ENCODE measurements around the gene ZNF860. TPM values are rescaled to one million over a fixed set of nuclear protein-coding genes. Genes with fewer than 3 reads are reported as not detected.

Gene ZNF860
- total and polyA plus RNA-seq, 2 of the 4 experiments (the other 2 are of a cell fraction), result 0.18 to 0.26 TPM

- intact Hi-C loops (cut with micrococcal nuclease), result loop anchor here (1.0 kb wide), 1 partner anchor 436 kb away; the partner anchor contains the start of gene STT3B
- no peaks in the 10 kb centered on the region for H3K27me3 ChIP-seq (ENCODE audit: control insufficient read depth, insufficient read depth, low read length)
- no TSS peak for BruUV-seq (replicated peaks)
- H2AK9ac ChIP-seq (replicated peaks; ENCODE audit: low read depth, low read length, poor library complexity), result no peak overlapping the region
- H2AK5ac ChIP-seq (ENCODE audit: low read depth, low read length), result no peak overlapping the region
- dilution Hi-C loops (cut with HindIII; ENCODE audit: low sequenced_read_pairs, unreplicated experiment), result no loop called here
- H3K4ac ChIP-seq (ENCODE audit: low read depth, low read length), result peak overlapping the region; percentile 80; the same call in 1 of the 2 replicates
- H3K9me3 ChIP-seq (ENCODE audit: control insufficient read depth, insufficient read depth, low read length), result no peaks in the 10 kb centered on the region
- peak overlapping the region; percentile 94 for H2BK120ac ChIP-seq (ENCODE audit: low read depth, low read length)
- H3K9me1 ChIP-seq (ENCODE audit: insufficient read depth, low read length), result peaks cover 7% of the 10 kb centered on the region
- peak overlapping the region; percentile 40; the same call in 1 of the 2 replicates for H3K18ac ChIP-seq (ENCODE audit: low read depth, low read length)
- TF ChIP-seq FOS (IDR thresholded peaks at IDR 0.05; ENCODE audit: low read depth, low read length), result peak; percentile 28; the same call in 1 of the 2 replicates
- no peak for TF ChIP-seq CHD1 (IDR thresholded peaks at IDR 0.05; ENCODE audit: low read depth, low read length)
- peak overlapping the region; percentile 71 for H3K56ac ChIP-seq (ENCODE audit: extremely low read depth, insufficient read depth, low read length)
- in situ Hi-C loops (cut with MboI; ENCODE audit: low sequenced_read_pairs), result no loop called here
- no peak overlapping the region for H3K4me3 ChIP-seq (ENCODE audit: insufficient read depth, low read depth, low read length)
- CTCF ChIA-PET, result no interaction called here
- peak overlapping the region; percentile 89; the same call in 1 of the 2 replicates for H3K27ac ChIP-seq (ENCODE audit: insufficient read depth, low read length)
- DNase-seq (peak; percentile 77), ATAC-seq (ENCODE audit: low read depth) (peak; percentile 46)
- peak overlapping the region in 1 of 2 experiments; percentile 77; a peak in 2 of 4 replicates for H4K8ac ChIP-seq (ENCODE audit: low read depth in 2 of 2, low read length in 2 of 2)
- H4K91ac ChIP-seq (ENCODE audit: insufficient read depth, low read depth, low read length), result peak overlapping the region; percentile 28; the same call in 1 of the 2 replicates
- peak overlapping the region; percentile 33; the same call in 1 of the 2 replicates for H3K9ac ChIP-seq (ENCODE audit: low read depth, low read length)
- peaks cover 10 to 29% of the 10 kb centered on the region in 2 experiments; a peak in 3 of 4 replicates for H3K79me1 ChIP-seq (ENCODE audit: low read depth in 1 of 2, low read length in 2 of 2)
- peak overlapping the region; percentile 76 for H3K4me2 ChIP-seq (ENCODE audit: low read depth, low read length)
- 0 out of 2 replicates have a peak overlapping the region, but pooled peaks have one; percentile 23 for H3K14ac ChIP-seq (replicated peaks; ENCODE audit: low read depth, low read length)
- H2BK20ac ChIP-seq (ENCODE audit: low read depth, low read length), result peak overlapping the region; percentile 68; the same call in 1 of the 2 replicates
- H4K5ac ChIP-seq (ENCODE audit: low read depth, low read length), result no peak overlapping the region
- H3K36me3 ChIP-seq (ENCODE audit: control insufficient read depth, insufficient read depth, low read length), result no peaks in the 10 kb centered on the region
- H3K4me1 ChIP-seq (ENCODE audit: control insufficient read depth, insufficient read depth, low read length), result peaks cover 8% of the 10 kb centered on the region
- H2BK5ac ChIP-seq (ENCODE audit: low read depth, low read length, poor library complexity, severe bottlenecking), result peak overlapping the region; percentile 97
- peak overlapping the region; percentile 22; the same call in 2 of the 3 replicates for H2BK15ac ChIP-seq (ENCODE audit: low read depth, low read length)
- H2AFZ ChIP-seq (replicated peaks; ENCODE audit: low read length, poor library complexity), result no peak overlapping the region
- POLR2A ChIA-PET (ENCODE audit: unreplicated experiment), result no interaction called here
- H4K20me1 ChIP-seq (ENCODE audit: insufficient read depth, low read length), result peaks cover 4% of the 10 kb centered on the region; the same call in 1 of the 2 replicates
- 0% methylated on average over 1 of the region's 2 CpGs; no CpG with 5 or more reads in 1 of the 2 experiments for WGBS, 2 experiments (ENCODE audit: extremely low coverage in 2 of 2, insufficient read length in 1 of 2)
- peak overlapping the region; percentile 28; the same call in 1 of the 2 replicates for H3K23ac ChIP-seq (ENCODE audit: low read depth, low read length)
Observed at GRCh38 chr3:31968369-31968926, 13.1 kb upstream of the ZNF860 start.

Data from IMR-90 (cell line).